HepG2 (cell line): ENCODE data around the gene ANKRD40. TPM values are rescaled to one million over a fixed set of nuclear protein-coding genes. Genes with fewer than 3 reads are reported as not detected.

Experiments
- ATF7-NPFF ChIP-seq: sonication (generic); formaldehyde crosslinking; IDR thresholded peaks from 2 replicates; pipeline ENCODE4 v1.8.1; 2023; ENCODE audit warnings: mild to moderate bottlenecking, low read depth, missing genetic modification reagents, moderate library complexity
- CTCF ChIP-seq: sonication (generic); formaldehyde crosslinking; IDR thresholded peaks from 2 replicates; pipeline ENCODE4 v1.5.0; 2020; ENCODE audit warnings: mild to moderate bottlenecking, missing genetic modification reagents, moderate library complexity
- DRAP1 ChIP-seq: IDR thresholded peaks from 2 replicates; pipeline ENCODE4 v1.6.1; 2016; ENCODE audit warnings: missing genetic modification reagents, missing compliant biosample characterization
- MIXL1 ChIP-seq: IDR thresholded peaks from 2 replicates; pipeline ENCODE4 v1.6.1; 2016
- RFXAP ChIP-seq: sonication (generic); formaldehyde crosslinking; IDR thresholded peaks from 2 replicates; pipeline ENCODE4 v1.4.0; 2020; ENCODE audit warnings: missing genetic modification reagents, borderline replicate concordance
- RXRB ChIP-seq: IDR thresholded peaks from 2 replicates; pipeline ENCODE4 v1.6.1; 2016; ENCODE audit warnings: borderline replicate concordance, missing genetic modification reagents, missing compliant biosample characterization
- ZBTB3 ChIP-seq: sonication (generic); formaldehyde crosslinking; IDR thresholded peaks from 2 replicates; pipeline ENCODE4 v1.4.0; 2020; ENCODE audit warnings: low read depth, mild to moderate bottlenecking, moderate library complexity, missing genetic modification reagents, borderline replicate concordance
- ZBTB7B ChIP-seq: sonication (generic); formaldehyde crosslinking; IDR thresholded peaks from 2 replicates; pipeline ENCODE4 v1.4.0; 2020; ENCODE audit warnings: missing genetic modification reagents
- ZFY ChIP-seq: sonication (generic); formaldehyde crosslinking; IDR thresholded peaks from 2 replicates; pipeline ENCODE4 v1.4.0; 2020; ENCODE audit warnings: missing genetic modification reagents
- ZNF136 ChIP-seq: sonication (generic); formaldehyde crosslinking; IDR thresholded peaks from 2 replicates; pipeline ENCODE4 v1.8.1; 2022; ENCODE audit warnings: low read depth, mild to moderate bottlenecking, moderate library complexity, missing genetic modification reagents
- ZNF276 ChIP-seq: sonication (generic); formaldehyde crosslinking; IDR thresholded peaks from 2 replicates; pipeline ENCODE4 v1.4.0; 2020; ENCODE audit warnings: mild to moderate bottlenecking, low read depth, missing genetic modification reagents
- ZNF430 ChIP-seq: sonication (generic); formaldehyde crosslinking; IDR thresholded peaks from 2 replicates; pipeline ENCODE4 v1.9.0; 2021; ENCODE audit warnings: mild to moderate bottlenecking, missing genetic modification reagents
- ZNF790 ChIP-seq: sonication (generic); formaldehyde crosslinking; IDR thresholded peaks from 2 replicates; pipeline ENCODE4 v1.8.0; 2022; ENCODE audit warnings: missing genetic modification reagents, mild to moderate bottlenecking, borderline replicate concordance
- polyA plus RNA-seq, 8 experiments: library from polyadenylated mRNA; depleted of rRNA in 3 of 8; stranded (reverse) in 7 of 8; unstranded in 1 of 8; fragments of >200 nt; fragmentation: Illumina TruSeq in 4 of 8; extraction: Trizol in 4 of 8; gene quantifications; 2 replicates each; pipeline versions ENCODE4 v1.2.1 to v1.2.3, GENCODE V29; 2011 to 2016; ENCODE audit warnings: low read depth in 4 of 8, missing spikeins in 1 of 8, mixed read lengths in 1 of 8; ENCODE audit not compliant: insufficient read depth in 1 of 8
- total RNA-seq, 5 experiments: library from RNA; depleted of rRNA; stranded (reverse); fragments of >200 nt; fragmentation: Illumina TruSeq; extraction: Trizol; gene quantifications; 2 replicates each; pipeline ENCODE4 v1.2.3, GENCODE V29; 2016; ENCODE audit warnings: low read depth in 1 of 5

ANKRD40 gene
- total and polyA plus RNA-seq, 2 of the 13 experiments (the other 11 are each of a cell fraction or from before 2014, with no cell fraction given) = 35.0 to 46.4 TPM

- TF ChIP-seq DRAP1 = 0 out of 2 replicates have a peak, but pooled peaks have one; percentile 4
- 0 out of 2 replicates have a peak, but pooled peaks have one; percentile 61 for TF ChIP-seq ZNF136 (CRISPR knock-in tag)
- TF ChIP-seq RXRB (CRISPR knock-in tag) = peak; percentile 14
- peak; percentile 62; the same call in 1 of the 2 replicates for TF ChIP-seq ZBTB3 (CRISPR knock-in tag)
- no peak for TF ChIP-seq ZBTB7B (CRISPR knock-in tag)
- TF ChIP-seq ATF7-NPFF = no peak
- peak; percentile 17; the same call in 1 of the 2 replicates for TF ChIP-seq CTCF (CRISPR knock-in tag)
- 0 out of 2 replicates have a peak, but pooled peaks have one; percentile 49 for TF ChIP-seq RFXAP (CRISPR knock-in tag)
- TF ChIP-seq ZNF276 = no peak
- 0 out of 2 replicates have a peak, but pooled peaks have one; percentile 37 for TF ChIP-seq ZFY
- TF ChIP-seq ZNF790 (CRISPR knock-in tag) = no peak
- no peak for TF ChIP-seq ZNF430 (CRISPR knock-in tag)
- TF ChIP-seq MIXL1 (CRISPR knock-in tag) = peak; percentile 6; the same call in 1 of the 2 replicates
Measured at GRCh38 chr17:50708050-50709000, 611 bp upstream of the ANKRD40 start (continued).
